C1 segment of cervical spinal cord (tissue), 14 donors: ENCODE measurements around the gene SUDS3.
A peak's percentile ranks its signal among the peaks of the same experiment; 100 is the strongest.

ENCODE experiments used
- DNase-seq, 14 donors: peaks; one replicate each; lab custom pipeline; 2025; lab: John Stamatoyannopoulos, UW

Gene SUDS3

GRCh38 chr12:118447181-118447580 lies 70.8 kb downstream of the SUDS3 start:
- DNase-seq: no peak

GRCh38 chr12:118448341-118448740 lies 72.0 kb downstream of the SUDS3 start:
- peak in 1 of 14 donors; percentile 0 for DNase-seq

GRCh38 chr12:118455327-118455726 lies 79.0 kb downstream of the SUDS3 start:
- no peak for DNase-seq

GRCh38 chr12:118456741-118457140 lies 80.4 kb downstream of the SUDS3 start:
- DNase-seq: no peak

- DNase-seq: no peak
Observed at GRCh38 chr12:118459110-118459509, 82.8 kb downstream of the SUDS3 start.

- no peak for DNase-seq
Observed at GRCh38 chr12:118463677-118464076, 87.3 kb downstream of the SUDS3 start.

- no peak for DNase-seq
Observed at GRCh38 chr12:118465706-118466105, 89.4 kb downstream of the SUDS3 start.
